ENCODE results near the gene RAB14.

DNA sequence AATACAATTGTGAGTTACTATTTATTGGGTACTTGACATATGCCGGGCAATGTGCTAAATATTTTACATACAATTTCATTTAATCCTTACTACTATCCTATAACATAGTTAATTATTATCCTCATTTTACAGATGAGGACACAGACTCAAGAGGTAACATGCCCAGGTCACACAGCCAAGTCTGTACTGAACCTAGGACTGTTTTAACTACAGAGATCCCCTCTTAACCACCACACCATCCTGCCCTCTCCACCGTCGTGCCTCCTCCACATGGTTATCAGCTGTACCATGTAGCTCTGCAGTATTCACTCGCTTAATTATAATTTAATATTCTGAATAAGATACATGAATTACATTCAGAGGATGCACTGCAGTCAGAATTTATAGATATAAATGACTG lies 5.3 kb downstream of the RAB14 start:
- TF ChIP-seq POLR2A (IDR thresholded peaks at IDR 0.05; ENCODE audit: low read length) (no peak), GATA1 (IDR thresholded peaks at IDR 0.05; ENCODE audit: low read depth, low read length) (no peak)

Data from erythroblast (primary cell).